GM21723 (cell line): Measurements from ENCODE around the gene TMPRSS12.
A peak's percentile ranks its signal among the peaks of the same experiment; 100 is the strongest.
"Not testable (repeated sequence)": the region's sequence is repeated elsewhere in the genome, so short reads cannot be mapped to it uniquely, and the experiment has no call there.

Source experiments
- ATAC-seq: cut with Tn5 transposase; IDR thresholded peaks from one replicate; pipeline ENCODE4 v1.9.1; 2021; ENCODE audit warnings: mild to moderate bottlenecking, moderate library complexity; ENCODE audit not compliant: unreplicated experiment

TMPRSS12 gene

GRCh38 chr12:50855679-50856078 is 13.0 kb downstream of the TMPRSS12 start:
- ATAC-seq: not testable (repeated sequence)

GRCh38 chr12:50859621-50860310 is 17.0 kb downstream of the TMPRSS12 start:
- no peak for ATAC-seq

- ATAC-seq: no peak
These were observed 19.6 kb downstream of the TMPRSS12 start for GRCh38 chr12:50862316-50862715.

- ATAC-seq: no peak
These were observed 22.5 kb downstream of the TMPRSS12 start for GRCh38 chr12:50865266-50865665.

- not testable (repeated sequence) for ATAC-seq
These were observed 26.2 kb downstream of the TMPRSS12 start for GRCh38 chr12:50868881-50869280.

- ATAC-seq: no peak
These were observed 39.8 kb downstream of the TMPRSS12 start for GRCh38 chr12:50882563-50882962.

GRCh38 chr12:50887191-50887590 is 44.5 kb downstream of the TMPRSS12 start:
- ATAC-seq: no peak

GRCh38 chr12:50888666-50889065 is 45.9 kb downstream of the TMPRSS12 start:
- ATAC-seq: no peak

GRCh38 chr12:50894241-50894640 is 51.5 kb downstream of the TMPRSS12 start:
- no peak for ATAC-seq

- no peak for ATAC-seq
These were observed 59.0 kb downstream of the TMPRSS12 start for GRCh38 chr12:50901685-50902113.

- not testable (repeated sequence) for ATAC-seq
These were observed 65.8 kb downstream of the TMPRSS12 start for GRCh38 chr12:50908479-50908878.

- ATAC-seq: not testable (repeated sequence)
These were observed 69.6 kb downstream of the TMPRSS12 start for GRCh38 chr12:50912361-50912760.

- no peak for ATAC-seq
These were observed 70.5 kb downstream of the TMPRSS12 start for GRCh38 chr12:50913224-50913623.

- ATAC-seq: no peak
These were observed 72.3 kb downstream of the TMPRSS12 start for GRCh38 chr12:50914872-50915484.

- ATAC-seq: no peak
These were observed 73.6 kb downstream of the TMPRSS12 start for GRCh38 chr12:50916292-50916691.

GRCh38 chr12:50918584-50919316 is 76.0 kb downstream of the TMPRSS12 start:
- no peak for ATAC-seq

GRCh38 chr12:50922820-50923219 is 80.1 kb downstream of the TMPRSS12 start:
- ATAC-seq: no peak

GRCh38 chr12:50923361-50924130 is 80.8 kb downstream of the TMPRSS12 start:
- ATAC-seq: no peak

GRCh38 chr12:50924131-50924438 is 81.4 kb downstream of the TMPRSS12 start:
- ATAC-seq: no peak

GRCh38 chr12:50924439-50925341 is 82.0 kb downstream of the TMPRSS12 start:
- ATAC-seq: peak; percentile 86
